HG03457 (cell line): ENCODE results near the gene PNPLA6.

Source experiments
- ATAC-seq: cut with Tn5 transposase; IDR thresholded peaks from one replicate; pipeline ENCODE4 v1.9.1; 2021; ENCODE audit warnings: moderate number of reproducible peaks; ENCODE audit not compliant: unreplicated experiment

PNPLA6 gene

DNA sequence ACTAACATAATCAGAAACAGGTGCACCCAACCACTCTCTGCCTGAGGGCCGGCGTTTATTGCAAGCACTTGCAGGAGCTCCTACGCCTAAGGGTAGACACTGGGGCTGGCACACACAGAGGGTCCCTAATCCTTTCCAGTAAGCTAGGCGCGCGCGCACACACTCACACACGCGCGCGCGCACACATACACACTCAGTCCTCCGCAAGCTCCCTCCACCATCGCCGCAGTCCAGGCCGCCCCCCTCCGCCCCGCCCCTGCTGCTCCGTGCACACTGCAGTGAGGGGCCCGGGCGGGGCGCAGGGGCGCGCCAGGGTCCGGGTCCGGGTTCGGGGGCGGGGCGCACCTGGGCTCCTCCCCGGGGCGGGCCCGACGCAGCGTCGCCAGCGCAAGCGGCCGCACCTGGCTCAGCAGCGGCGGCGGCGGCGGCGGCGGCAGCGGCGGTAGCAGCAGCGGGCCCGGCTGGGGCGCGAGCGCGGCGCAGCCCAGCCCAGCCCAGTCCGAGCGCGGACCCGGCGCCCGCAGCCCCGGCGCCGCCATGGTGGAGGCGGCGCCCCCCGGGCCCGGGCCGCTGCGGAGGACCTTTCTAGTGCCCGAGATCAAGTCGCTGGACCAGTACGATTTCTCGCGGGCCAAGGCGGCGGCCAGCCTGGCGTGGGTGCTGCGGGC lies 60.1 kb downstream of the PNPLA6 start, which contains the start of gene CAMSAP3:
Gene CAMSAP3, plus strand, starts transcription at position 398 of the 668 bp plus-strand sequence. Its CDS starts 140 bp downstream, at position 538.
- ATAC-seq = no peak

DNA sequence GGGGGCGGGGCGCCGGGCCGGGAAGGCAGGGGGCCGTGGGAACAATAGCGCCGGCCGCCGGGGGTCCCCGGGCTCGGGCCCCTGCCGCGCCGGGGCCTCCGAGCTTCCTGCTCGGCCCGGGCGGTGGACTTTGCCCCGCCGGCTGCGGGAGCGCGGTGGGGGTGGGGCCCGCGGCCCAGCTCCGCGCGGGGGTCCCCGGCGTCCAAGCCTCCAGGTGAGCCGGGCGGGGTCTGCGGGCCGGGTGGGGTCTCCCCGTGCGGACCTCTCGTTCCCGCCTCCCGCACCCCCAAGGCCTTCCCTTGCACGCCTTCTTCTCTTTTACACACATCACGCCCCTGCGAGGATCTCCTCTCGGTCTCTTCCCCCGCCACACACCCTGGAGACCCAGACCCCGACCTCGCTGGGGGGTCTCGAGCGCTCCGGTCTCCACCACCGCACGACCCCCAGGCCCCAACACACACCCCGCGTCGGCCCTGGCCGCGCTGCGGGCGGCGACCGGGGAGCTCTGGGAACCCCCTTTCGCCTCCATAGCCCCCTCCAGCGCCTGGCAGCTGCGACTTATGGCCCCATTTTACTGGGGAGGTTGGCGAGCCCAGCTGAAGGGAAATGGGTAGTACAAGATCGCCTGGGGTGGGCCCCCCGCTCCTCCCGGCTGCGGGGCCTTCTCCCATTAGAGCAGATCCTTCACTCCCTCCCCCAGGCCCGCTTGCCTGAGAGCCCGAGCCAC lies 60.9 kb downstream of the PNPLA6 start:
- ATAC-seq = no peak

DNA sequence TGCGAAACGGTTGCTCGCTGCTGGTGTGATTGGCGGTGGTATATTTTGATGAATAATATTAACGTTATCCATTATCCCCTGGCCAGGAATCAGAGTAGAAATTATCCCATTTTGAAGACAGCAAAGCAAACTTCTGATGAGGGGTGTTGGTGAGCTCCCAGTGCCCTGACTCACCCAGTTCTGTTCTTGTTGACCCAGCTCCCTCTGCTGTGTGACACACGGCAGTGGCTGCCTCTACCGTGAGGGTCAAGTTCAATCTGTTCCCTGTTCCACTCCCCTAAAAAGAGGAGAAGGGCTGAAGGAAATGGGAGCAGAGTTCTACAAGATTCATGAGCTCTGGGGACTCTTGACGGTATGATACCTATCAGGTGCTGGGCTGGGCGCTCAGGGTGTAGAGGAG lies 62.2 kb downstream of the PNPLA6 start:
- no peak for ATAC-seq

DNA sequence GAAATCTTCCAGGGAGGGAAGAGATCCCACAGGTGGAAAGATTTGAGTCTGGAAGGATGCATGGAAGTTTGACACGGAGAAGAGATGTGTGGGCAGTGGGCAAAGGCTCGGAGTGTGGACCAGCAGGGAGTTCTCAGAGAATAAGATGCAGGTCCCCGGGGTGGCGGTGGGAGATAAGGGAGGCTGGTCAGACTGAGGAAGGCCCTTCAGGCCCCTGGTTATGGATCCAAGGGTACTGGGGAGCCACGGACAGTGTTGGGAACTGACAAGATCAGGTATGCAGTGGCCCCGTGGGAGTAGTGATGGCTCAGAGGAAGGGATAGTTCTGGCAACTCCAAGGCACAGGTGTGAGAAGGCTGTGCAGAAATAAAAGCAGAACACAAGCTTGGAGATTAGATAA lies 62.7 kb downstream of the PNPLA6 start:
- no peak for ATAC-seq

DNA sequence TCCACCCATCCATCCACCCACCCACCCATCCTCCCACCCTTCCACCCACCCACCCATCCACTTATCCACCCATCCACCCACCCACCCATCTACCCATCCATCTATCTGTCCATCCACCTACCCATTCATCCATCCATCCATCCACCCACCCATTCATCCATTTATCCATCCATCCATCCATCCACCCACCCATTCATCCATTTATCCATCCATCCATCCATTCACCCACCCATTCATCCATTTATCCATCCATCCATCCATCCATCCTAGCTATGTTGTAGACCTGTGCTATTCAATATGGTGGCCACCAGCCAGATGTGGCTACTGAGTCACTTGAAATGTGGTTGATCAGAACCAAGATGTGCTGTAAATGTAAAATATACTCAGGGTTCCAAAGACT lies 65.2 kb downstream of the PNPLA6 start:
- ATAC-seq = no peak

DNA sequence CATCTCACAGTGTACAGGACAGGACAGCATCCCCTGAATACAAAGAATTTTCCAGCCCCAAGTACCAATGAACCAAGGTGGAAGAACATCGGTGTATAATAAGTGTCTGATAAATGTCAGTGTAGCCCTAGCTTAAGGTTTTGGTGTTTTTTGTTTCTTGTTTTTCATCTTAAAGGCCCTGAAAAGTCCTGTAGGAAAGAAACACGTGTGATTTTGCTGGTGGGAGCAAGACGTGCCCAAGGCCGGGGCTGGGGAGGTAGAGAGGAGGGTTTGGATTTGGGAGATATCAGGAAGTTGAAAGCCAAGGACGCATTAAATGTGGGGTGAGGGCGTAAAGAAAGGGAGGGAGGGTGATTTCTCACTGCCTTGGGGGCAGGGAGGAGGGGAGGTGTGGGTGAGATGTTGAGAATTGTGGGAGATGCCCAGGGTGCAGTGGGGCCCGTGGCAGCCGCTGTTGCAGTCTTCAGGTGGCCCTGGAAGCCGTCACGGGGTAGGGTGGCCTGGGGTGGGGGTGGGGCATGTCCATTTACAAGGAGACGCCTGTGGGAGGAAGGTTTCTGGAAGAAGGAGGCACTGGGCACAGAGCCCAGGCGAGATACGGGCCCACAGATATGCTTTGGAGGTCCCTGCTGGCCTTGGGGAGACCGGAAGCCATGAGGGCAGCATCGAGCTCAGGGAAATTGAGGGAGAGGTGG lies 66.9 kb downstream of the PNPLA6 start:
- no peak for ATAC-seq

DNA sequence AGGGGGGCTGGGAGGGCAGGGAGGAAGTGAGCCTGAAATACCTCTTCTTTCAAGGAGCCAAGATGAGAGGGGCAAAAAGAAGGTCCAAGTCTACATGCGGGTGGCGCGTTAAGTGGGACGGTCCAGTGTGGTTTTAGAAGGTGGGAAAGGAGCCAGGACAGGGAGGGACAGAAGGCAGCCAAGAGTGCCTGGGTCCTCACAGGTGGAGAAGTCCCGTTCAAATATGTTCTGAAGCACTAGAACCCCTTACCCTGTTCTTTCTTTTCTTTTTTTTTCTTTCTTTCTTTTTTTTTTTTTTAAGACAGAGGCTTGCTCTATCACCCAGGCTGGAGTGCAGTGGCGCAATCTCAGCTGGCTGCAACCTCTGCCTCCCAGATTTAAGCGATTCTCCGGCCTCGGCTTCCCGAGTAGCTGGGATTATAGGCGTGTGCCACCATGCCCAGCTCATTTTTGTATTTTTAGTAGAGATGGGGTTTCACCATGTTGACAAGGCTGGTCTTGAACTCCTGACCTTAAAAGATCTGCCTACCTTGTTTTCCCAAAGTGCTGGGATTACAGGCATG lies 67.5 kb downstream of the PNPLA6 start:
- no peak for ATAC-seq

DNA sequence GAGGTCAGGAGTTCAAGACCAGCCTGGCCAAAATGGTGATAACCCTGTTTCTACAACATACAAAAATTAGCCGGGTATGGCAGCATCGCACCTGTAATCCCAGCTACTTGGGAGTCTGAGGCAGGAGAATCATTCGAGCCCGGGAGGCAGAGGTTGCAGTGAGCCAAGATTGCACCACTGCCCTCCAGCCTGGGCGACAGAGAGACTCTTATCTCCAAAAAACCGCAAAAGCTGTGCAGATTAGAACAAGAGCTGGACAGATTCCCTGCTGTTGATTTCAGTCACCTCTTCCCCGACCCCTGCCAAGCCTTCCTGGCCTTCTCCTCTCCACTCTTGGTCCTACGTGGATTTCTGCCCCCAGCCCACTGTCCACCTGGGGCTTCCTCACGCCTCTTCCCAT lies 68.4 kb downstream of the PNPLA6 start:
- no peak for ATAC-seq

DNA sequence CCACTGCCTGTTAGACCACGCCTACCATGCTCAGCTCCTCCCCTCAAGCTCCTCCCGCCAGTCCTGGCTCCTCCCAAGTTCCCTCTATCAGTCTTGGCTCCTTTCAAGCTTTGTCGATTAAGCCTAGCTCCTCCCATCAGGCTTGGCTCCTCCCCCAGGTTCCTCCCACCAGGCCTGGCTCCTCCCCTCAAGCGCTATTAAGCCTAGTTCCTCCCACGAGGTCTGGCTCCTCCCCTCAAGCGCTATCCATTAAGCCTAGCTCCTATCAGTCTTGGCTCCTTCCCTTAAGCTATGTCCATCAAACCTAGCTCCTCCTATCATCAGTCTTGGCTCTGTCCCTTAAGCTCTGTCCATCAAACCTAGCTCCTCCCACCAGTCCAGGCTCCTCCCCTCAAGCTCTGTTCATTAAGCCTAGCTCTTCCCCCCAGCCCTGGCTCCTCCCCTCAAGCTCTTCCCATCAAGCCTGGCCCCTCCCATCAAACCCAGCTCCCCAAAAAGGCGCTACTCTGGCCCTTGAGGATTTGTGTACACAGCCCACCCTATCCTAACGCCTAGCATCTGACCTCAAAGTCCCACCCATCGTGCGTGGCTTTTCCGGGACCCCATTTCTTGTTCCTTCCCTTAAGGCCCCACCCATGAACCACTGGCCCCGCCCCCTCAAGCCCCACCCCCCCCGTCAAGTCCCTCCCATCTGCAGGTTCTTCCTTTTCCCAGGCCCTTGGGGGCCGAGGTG lies 70.1 kb downstream of the PNPLA6 start:
- no peak for ATAC-seq

DNA sequence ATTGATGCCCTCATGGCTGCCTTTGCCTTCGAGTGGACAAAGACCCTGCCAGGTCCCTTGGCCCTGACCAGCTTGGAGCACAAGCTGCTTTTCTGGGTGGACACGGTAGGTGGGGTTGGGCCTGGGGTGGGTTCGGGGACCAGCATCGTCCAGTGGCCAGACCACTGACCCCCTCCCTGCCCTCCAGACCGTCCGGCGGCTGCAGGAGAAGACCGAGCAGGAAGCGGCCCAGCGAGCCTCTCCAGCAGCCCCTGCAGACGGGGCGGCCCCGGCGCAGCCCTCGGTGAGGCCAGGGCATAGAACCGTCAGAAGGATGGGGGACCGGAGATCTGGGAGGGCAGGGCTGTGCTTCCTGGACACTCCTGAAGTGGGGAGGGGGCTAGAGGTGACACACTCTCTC lies 70.8 kb downstream of the PNPLA6 start:
- no peak for ATAC-seq

DNA sequence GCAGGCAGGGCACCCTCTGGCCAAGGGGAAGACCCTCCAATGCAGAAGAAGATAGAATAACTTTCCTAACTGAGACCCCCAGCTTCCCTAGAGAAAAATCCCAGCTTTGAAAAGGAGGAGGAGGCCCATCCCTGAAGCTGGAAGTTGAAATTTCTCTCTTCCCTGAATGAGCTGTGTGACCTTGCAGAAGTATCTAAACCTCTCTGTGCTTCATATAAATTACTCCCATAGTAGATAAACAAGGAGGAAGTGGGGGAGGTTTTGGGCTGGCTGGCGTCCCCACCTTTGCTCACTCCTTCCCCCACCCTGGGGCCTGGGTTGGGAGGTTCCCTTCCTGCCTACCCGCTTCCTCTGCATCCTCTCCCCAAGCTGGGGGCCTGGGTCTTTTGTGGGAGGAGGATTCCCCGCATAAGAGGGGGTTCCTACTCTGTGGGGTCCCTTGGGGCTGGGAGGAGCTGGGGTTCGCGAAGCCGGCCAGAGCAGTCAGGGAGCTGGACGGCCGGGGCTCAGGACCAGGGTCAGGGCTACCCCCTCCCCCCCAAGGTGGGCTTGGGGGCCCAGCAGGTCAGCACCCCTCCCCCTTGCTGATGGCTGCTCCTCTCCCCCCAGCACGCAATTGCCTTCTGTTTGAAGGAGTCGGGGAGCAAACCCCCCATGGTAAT lies 71.8 kb downstream of the PNPLA6 start:
- ATAC-seq = no peak

DNA sequence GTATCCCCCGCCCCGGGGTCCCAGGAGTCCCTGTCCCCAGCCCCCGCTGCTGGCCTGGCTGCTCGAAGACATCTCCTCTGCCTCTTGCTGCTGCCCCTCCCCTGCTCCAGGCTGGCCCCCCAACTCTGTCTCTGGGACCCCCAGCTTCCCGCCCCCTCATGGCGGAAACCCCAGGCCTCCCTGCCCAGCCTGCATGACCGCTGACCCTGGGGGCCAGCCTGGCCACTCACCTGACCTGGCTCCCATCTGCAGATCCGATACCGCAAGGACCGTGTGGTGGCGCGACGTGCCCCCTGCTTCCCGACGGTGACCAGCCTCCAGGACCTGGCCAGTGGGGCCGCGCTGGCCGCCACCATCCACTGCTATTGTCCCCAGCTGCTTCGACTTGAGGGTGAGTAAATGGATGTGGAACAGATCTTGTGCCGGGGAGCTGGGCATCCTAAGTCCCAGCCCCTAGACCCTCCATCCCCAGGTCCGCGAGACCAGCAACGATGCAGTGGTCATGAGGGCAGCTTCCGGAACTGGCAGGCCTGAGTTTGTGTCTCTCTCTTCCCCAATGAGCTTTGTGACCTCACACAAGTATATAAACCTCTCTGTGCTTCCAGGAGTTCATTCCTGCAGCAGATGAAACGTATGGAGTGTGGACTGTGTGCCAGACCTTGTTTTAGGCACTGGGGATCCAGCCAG lies 72.5 kb downstream of the PNPLA6 start:
- no peak for ATAC-seq

DNA sequence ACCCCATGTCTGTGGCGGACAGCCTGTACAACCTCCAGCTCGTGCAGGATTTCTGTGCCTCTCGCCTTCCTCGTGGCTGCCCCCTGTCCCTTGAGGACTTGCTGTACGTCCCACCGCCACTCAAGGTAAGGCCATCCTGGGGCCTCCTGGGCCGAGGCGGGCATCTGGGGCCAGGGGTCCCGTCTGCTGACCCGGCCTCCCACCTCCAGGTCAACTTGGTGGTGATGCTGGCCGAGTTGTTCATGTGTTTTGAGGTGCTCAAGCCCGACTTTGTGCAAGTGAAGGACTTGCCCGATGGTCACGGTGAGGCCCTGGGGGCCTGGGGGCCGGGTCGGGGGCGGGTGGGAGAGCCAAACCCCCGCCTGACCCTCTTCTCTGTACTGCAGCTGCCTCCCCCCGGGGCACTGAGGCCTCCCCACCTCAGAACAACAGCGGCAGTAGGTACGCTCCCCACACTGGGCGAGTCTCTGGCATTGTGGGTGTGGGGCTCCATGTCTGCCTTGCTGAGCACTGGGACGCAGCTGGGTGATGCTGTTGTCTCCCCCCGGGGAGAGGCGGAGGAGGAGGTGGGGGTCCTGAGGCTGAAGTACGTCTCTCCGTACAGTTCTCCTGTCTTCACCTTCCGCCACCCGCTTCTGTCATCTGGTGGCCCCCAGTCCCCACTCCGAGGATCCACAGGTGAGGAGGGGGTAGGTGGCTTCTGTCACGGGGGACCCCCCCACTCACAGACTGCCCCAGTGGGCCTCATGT lies 75.1 kb downstream of the PNPLA6 start:
- ATAC-seq = no peak
